ENCODE results near the gene GALNT16. TPM values are rescaled to one million over a fixed set of nuclear protein-coding genes. Genes with fewer than 3 reads are reported as not detected.

The GALNT16 gene
- total RNA-seq, 4 donors from 2014 or later, result 2.1 to 4.6 (median 3.4) TPM

GRCh38 chr14:69231486-69231885 is 28.5 kb upstream of the GALNT16 start:
- Histone ChIP-seq H3K27ac (no peak overlapping the region), H3K27me3 (no peaks in the 10 kb centered on the region), H3K9me3 (no peaks in the 10 kb centered on the region), H3K4me1 (no peaks in the 10 kb centered on the region), H3K36me3 (peaks cover 40% of the 10 kb centered on the region), H3K4me3 (no peak overlapping the region)
- TF ChIP-seq POLR2AphosphoS5 (IDR thresholded peaks at IDR 0.05) (no peak), POLR2A (IDR thresholded peaks at IDR 0.05) (no peak), EP300 (IDR thresholded peaks at IDR 0.05) (no peak)
- TF ChIP-seq, protein P1, sequence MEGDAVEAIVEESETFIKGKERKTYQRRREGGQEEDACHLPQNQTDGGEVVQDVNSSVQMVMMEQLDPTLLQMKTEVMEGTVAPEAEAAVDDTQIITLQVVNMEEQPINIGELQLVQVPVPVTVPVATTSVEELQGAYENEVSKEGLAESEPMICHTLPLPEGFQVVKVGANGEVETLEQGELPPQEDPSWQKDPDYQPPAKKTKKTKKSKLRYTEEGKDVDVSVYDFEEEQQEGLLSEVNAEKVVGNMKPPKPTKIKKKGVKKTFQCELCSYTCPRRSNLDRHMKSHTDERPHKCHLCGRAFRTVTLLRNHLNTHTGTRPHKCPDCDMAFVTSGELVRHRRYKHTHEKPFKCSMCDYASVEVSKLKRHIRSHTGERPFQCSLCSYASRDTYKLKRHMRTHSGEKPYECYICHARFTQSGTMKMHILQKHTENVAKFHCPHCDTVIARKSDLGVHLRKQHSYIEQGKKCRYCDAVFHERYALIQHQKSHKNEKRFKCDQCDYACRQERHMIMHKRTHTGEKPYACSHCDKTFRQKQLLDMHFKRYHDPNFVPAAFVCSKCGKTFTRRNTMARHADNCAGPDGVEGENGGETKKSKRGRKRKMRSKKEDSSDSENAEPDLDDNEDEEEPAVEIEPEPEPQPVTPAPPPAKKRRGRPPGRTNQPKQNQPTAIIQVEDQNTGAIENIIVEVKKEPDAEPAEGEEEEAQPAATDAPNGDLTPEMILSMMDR (IDR thresholded peaks at IDR 0.05), result no peak
- WGBS, result 59% methylated on average over 2 of the region's 2 CpGs
- no peak for DNase-seq (ENCODE audit: low spot score in 2 of 2)

- no peak for DNase-seq (ENCODE audit: low spot score in 2 of 2)
- Histone ChIP-seq H3K36me3 (peaks cover 49% of the 10 kb centered on the region), H3K27ac (no peak overlapping the region), H3K4me3 (no peak overlapping the region), H3K27me3 (no peaks in the 10 kb centered on the region), H3K4me1 (no peaks in the 10 kb centered on the region), H3K9me3 (no peaks in the 10 kb centered on the region)
- TF ChIP-seq POLR2AphosphoS5 (IDR thresholded peaks at IDR 0.05), result no peak
- TF ChIP-seq, protein P1 (IDR thresholded peaks at IDR 0.05), result no peak
- no peak for TF ChIP-seq EP300 (IDR thresholded peaks at IDR 0.05)
- TF ChIP-seq POLR2A (IDR thresholded peaks at IDR 0.05), result no peak
- WGBS, result 94% methylated on average over 3 of the region's 3 CpGs
Observed at GRCh38 chr14:69232388-69232787, 27.6 kb upstream of the GALNT16 start.

DNA sequence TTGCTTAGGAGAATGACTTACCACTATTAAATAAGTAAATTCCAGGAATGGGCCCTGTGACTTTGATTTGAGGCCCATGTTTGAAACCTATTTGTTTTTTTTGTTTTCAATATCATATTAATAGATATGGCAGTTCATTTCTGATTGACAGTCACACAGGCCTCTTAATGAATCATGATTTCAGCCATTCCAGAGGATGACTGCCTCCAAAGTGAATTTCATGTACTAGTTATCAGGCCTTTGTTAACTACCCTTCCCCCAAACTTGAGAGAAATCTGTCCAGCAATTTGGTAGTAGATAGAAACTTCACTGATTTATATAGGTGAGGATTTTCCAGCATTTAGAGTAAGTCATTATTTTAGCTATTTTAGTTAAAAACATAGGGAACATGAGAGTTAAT is 25.9 kb upstream of the GALNT16 start:
- TF ChIP-seq, protein P1 (IDR thresholded peaks at IDR 0.05), result no peak
- TF ChIP-seq EP300 (IDR thresholded peaks at IDR 0.05), result no peak
- TF ChIP-seq POLR2A (IDR thresholded peaks at IDR 0.05), result no peak
- no peak for TF ChIP-seq POLR2AphosphoS5 (IDR thresholded peaks at IDR 0.05)
- H3K36me3 ChIP-seq, result peaks cover 60% of the 10 kb centered on the region

GRCh38 chr14:69235708-69236107 is 24.2 kb upstream of the GALNT16 start:
- peaks cover 68% of the 10 kb centered on the region for H3K36me3 ChIP-seq
- no peak overlapping the region for H3K27ac ChIP-seq
- DNase-seq (ENCODE audit: low spot score in 2 of 2), result no peak
- no peaks in the 10 kb centered on the region for H3K27me3 ChIP-seq
- H3K9me3 ChIP-seq, result no peaks in the 10 kb centered on the region
- WGBS, result 100% methylated on average over 1 of the region's 1 CpG
- no peak overlapping the region for H3K4me3 ChIP-seq
- H3K4me1 ChIP-seq, result no peaks in the 10 kb centered on the region
- TF ChIP-seq POLR2A (IDR thresholded peaks at IDR 0.05) (no peak), EP300 (IDR thresholded peaks at IDR 0.05) (no peak), POLR2AphosphoS5 (IDR thresholded peaks at IDR 0.05) (no peak)
- TF ChIP-seq, protein P1 (IDR thresholded peaks at IDR 0.05), result no peak

More for the DNA sequence above, 25.9 kb upstream of the GALNT16 start:
- no peak overlapping the region for H3K4me3 ChIP-seq
- no peaks in the 10 kb centered on the region for H3K4me1 ChIP-seq
- DNase-seq (ENCODE audit: low spot score in 2 of 2), result no peak
- H3K27me3 ChIP-seq, result no peaks in the 10 kb centered on the region
- H3K9me3 ChIP-seq, result no peaks in the 10 kb centered on the region
- no peak overlapping the region for H3K27ac ChIP-seq

DNA sequence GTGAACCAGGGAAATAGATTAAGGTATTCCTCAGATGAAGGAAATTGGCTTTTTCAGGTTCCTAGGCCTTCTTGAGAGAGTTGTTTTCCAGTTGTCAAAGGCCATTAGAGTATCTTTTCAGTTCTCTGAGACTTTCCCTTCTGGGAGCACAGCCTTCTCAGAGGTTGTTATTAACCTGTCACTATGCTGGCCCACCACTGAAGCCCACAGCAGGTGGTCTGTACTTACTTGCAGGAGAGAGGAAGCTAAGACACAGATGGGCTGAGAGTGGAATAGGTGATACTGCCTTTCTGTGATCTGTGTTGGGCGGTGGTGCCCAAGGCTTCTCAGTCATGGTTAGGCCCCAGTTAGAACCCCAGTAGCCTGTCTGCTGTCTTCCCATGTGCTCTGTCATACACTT is 22.8 kb upstream of the GALNT16 start:
- DNase-seq (ENCODE audit: low spot score in 2 of 2), result no peak
- Histone ChIP-seq H3K4me3 (no peak overlapping the region), H3K27me3 (no peaks in the 10 kb centered on the region), H3K9me3 (no peaks in the 10 kb centered on the region), H3K27ac (no peak overlapping the region), H3K36me3 (peaks cover 70% of the 10 kb centered on the region), H3K4me1 (no peaks in the 10 kb centered on the region)
- WGBS, result no CpG with 5 or more reads among the region's 1 CpG
- TF ChIP-seq POLR2AphosphoS5 (IDR thresholded peaks at IDR 0.05) (no peak), POLR2A (IDR thresholded peaks at IDR 0.05) (no peak), EP300 (IDR thresholded peaks at IDR 0.05) (no peak)
- TF ChIP-seq, protein P1 (IDR thresholded peaks at IDR 0.05), result no peak

Measured in suprapubic skin (tissue), 4 donors.